Measurements from ENCODE around the gene MVK.

Gene MVK

GRCh38 chr12:109611223-109611622 is 37.6 kb downstream of the MVK start:
- DNase-seq, result no peak

- DNase-seq, result no peak
Measured at GRCh38 chr12:109612003-109612402, 38.4 kb downstream of the MVK start.

GRCh38 chr12:109612975-109613502 is 39.4 kb downstream of the MVK start:
- no peak for DNase-seq

GRCh38 chr12:109613649-109614455 is 40.3 kb downstream of the MVK start:
- DNase-seq, result no peak

- DNase-seq, result no peak
Measured at GRCh38 chr12:109615556-109616229, 42.1 kb downstream of the MVK start.

- DNase-seq, result no peak
Measured at GRCh38 chr12:109617491-109617890, 43.9 kb downstream of the MVK start.

- DNase-seq, result no peak
Measured at GRCh38 chr12:109618082-109618481, 44.5 kb downstream of the MVK start.

GRCh38 chr12:109619002-109619604 is 45.5 kb downstream of the MVK start:
- no peak for DNase-seq

- no peak for DNase-seq
Measured at GRCh38 chr12:109621211-109621694, 47.7 kb downstream of the MVK start.

- no peak for DNase-seq
Measured at GRCh38 chr12:109621901-109622364, 48.3 kb downstream of the MVK start.

- no peak for DNase-seq
Measured at GRCh38 chr12:109624467-109624866, 50.9 kb downstream of the MVK start.

- DNase-seq, result no peak
Measured at GRCh38 chr12:109625131-109625559, 51.6 kb downstream of the MVK start.

GRCh38 chr12:109625749-109626377 is 52.3 kb downstream of the MVK start:
- DNase-seq, result no peak

- DNase-seq, result no peak
Measured at GRCh38 chr12:109626378-109627115, 53.0 kb downstream of the MVK start.

GRCh38 chr12:109627633-109628032 is 54.0 kb downstream of the MVK start:
- DNase-seq, result no peak

- no peak for DNase-seq
Measured at GRCh38 chr12:109630107-109630506, 56.5 kb downstream of the MVK start.

- no peak for DNase-seq
Measured at GRCh38 chr12:109630815-109631214, 57.2 kb downstream of the MVK start.

- DNase-seq, result no peak
Measured at GRCh38 chr12:109631302-109631701, 57.7 kb downstream of the MVK start.

GRCh38 chr12:109631751-109632150 is 58.2 kb downstream of the MVK start:
- no peak for DNase-seq

GRCh38 chr12:109632342-109632741 is 58.7 kb downstream of the MVK start:
- DNase-seq, result no peak

- DNase-seq, result no peak
Measured at GRCh38 chr12:109635717-109636116, 62.1 kb downstream of the MVK start.

GRCh38 chr12:109637348-109637747 is 63.8 kb downstream of the MVK start:
- no peak for DNase-seq
